Measurements from ENCODE around the gene UROC1.
A peak's percentile ranks its signal among the peaks of the same experiment; 100 is the strongest.

UROC1 gene

GRCh38 chr3:126530171-126531050, 12.8 kb upstream of the UROC1 start:
- DNase-seq, result no peak

GRCh38 chr3:126529585-126530170, 12.1 kb upstream of the UROC1 start:
- no peak for DNase-seq

- DNase-seq, result no peak
These were observed 11.4 kb upstream of the UROC1 start for GRCh38 chr3:126528800-126529541.

- DNase-seq, result no peak
These were observed 10.8 kb upstream of the UROC1 start for GRCh38 chr3:126528419-126528799.

GRCh38 chr3:126527455-126528211, 10.1 kb upstream of the UROC1 start:
- no peak for DNase-seq

GRCh38 chr3:126527006-126527405, 9.4 kb upstream of the UROC1 start:
- no peak for DNase-seq

GRCh38 chr3:126526668-126527005, 9.1 kb upstream of the UROC1 start:
- no peak for DNase-seq

- DNase-seq, result no peak
These were observed 8.5 kb upstream of the UROC1 start for GRCh38 chr3:126525853-126526667.

GRCh38 chr3:126525091-126525852, 7.7 kb upstream of the UROC1 start:
- no peak for DNase-seq

GRCh38 chr3:126524429-126524988, 6.9 kb upstream of the UROC1 start:
- DNase-seq, result no peak

- no peak for DNase-seq
These were observed 6.3 kb upstream of the UROC1 start, which contains the start of gene CHST13 for GRCh38 chr3:126523745-126524428. Gene CHST13, plus strand, starts transcription at chr3:126524155. Its CDS starts 178 bp downstream, at chr3:126524333.

- DNase-seq, result peak; percentile 19 to 29
These were observed 4.8 kb upstream of the UROC1 start for GRCh38 chr3:126522363-126522788.

- DNase-seq, result no peak
These were observed 3.7 kb upstream of the UROC1 start for GRCh38 chr3:126521122-126521891.

GRCh38 chr3:126519506-126520455, 2.2 kb upstream of the UROC1 start:
- DNase-seq, result no peak

GRCh38 chr3:126518779-126519177, 1.2 kb upstream of the UROC1 start:
- DNase-seq, result no peak

GRCh38 chr3:126517986-126518778, 609 bp upstream of the UROC1 start:
- DNase-seq, result no peak

GRCh38 chr3:126516936-126517290, 660 bp downstream of the UROC1 start:
- no peak for DNase-seq
